ENCODE results near the gene LRRC74B.

DNA sequence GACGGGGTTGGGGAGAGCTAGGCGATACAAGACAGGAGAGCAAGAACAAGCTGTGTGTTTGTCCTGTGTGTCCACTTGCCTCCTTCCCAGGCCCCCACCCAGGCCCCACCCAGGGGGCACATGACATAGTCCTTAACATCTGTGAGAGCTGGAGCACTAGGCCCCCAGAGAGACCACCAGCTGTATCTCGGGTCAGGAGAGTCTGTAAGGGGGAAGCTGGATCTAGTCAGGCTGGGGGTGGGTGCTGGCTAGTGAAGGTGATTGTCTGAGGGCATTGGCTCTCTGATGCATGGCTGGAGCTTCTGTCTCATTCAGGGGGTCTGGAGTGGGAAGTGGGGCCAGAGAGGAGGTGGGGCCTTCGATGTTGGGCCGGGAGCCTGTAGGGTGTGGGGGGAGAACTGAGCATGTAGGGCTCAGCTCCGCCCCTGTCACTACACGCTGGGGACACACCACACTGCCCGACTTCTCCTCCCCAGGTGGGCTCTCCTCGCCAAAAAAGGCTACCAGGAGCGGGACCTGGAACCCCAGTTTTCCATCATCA lies 30.2 kb upstream of the LRRC74B start:
- TF ChIP-seq, protein P1, sequence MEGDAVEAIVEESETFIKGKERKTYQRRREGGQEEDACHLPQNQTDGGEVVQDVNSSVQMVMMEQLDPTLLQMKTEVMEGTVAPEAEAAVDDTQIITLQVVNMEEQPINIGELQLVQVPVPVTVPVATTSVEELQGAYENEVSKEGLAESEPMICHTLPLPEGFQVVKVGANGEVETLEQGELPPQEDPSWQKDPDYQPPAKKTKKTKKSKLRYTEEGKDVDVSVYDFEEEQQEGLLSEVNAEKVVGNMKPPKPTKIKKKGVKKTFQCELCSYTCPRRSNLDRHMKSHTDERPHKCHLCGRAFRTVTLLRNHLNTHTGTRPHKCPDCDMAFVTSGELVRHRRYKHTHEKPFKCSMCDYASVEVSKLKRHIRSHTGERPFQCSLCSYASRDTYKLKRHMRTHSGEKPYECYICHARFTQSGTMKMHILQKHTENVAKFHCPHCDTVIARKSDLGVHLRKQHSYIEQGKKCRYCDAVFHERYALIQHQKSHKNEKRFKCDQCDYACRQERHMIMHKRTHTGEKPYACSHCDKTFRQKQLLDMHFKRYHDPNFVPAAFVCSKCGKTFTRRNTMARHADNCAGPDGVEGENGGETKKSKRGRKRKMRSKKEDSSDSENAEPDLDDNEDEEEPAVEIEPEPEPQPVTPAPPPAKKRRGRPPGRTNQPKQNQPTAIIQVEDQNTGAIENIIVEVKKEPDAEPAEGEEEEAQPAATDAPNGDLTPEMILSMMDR (conservative IDR thresholded peaks at IDR 0.05; ENCODE audit: low read depth, low read length), result no peak
- TF ChIP-seq EZH2 (IDR thresholded peaks at IDR 0.05; ENCODE audit: low read length, unreplicated experiment), result no peak
- no peak for TF ChIP-seq EZH2phosphoT487 (IDR thresholded peaks at IDR 0.05; ENCODE audit: borderline replicate concordance, low read length)

All from PC-3 (cell line).